ENCODE results near the gene TBX19.
"Not testable (repeated sequence)": the region's sequence is repeated elsewhere in the genome, so short reads cannot be mapped to it uniquely, and the experiment has no call there.

Gene TBX19

DNA sequence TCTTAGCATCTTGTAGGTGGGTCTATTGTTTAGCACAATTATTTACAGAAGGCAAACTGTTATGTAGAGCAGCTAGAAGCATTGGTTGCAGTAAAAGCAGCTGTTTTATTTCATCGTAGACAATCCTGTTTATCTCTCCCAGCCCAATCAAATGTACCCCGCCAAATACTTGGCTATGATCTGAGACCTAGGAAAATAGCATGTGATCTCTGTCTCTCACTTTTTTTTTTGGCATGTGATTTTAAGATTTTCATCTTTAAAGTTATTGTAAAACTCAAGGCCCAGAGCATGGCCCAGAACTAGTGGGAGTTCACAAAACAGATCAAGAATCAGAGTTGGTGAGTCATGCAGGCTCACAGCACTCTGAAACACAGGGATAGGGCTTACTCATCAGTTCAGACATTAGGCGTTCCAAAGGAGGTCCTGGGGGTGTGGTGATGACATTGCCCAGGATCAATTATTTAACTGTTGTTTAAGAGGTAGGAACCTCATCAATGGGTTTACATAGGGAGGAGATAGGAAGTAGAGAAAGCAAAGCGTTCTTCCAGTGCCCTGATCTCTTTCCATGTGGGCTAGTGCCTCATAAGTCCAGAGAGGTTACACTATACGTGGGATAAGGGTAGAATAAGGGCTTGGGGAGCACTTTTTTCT is 40.2 kb downstream of the TBX19 start:
- no peak for DNase-seq (ENCODE audit: low read depth)

DNA sequence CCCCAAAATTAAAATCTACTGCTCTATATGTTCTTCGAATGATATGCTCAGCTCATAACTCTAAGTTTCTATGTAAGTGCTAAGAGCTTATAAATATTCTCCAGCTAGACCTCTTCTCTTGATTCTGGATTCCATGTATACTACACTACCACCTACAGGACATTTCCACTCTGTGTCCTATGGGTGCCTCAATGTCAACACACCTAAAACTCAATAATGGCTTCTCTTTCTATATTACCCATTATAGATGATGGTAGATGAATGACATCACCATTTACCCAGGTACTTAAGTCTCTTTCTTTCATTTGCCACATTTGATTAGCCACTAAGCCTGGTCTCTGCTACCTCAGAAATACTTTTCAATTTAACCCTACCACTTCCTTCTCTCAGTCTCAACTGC is 41.3 kb downstream of the TBX19 start:
- no peak for DNase-seq (ENCODE audit: low read depth)

DNA sequence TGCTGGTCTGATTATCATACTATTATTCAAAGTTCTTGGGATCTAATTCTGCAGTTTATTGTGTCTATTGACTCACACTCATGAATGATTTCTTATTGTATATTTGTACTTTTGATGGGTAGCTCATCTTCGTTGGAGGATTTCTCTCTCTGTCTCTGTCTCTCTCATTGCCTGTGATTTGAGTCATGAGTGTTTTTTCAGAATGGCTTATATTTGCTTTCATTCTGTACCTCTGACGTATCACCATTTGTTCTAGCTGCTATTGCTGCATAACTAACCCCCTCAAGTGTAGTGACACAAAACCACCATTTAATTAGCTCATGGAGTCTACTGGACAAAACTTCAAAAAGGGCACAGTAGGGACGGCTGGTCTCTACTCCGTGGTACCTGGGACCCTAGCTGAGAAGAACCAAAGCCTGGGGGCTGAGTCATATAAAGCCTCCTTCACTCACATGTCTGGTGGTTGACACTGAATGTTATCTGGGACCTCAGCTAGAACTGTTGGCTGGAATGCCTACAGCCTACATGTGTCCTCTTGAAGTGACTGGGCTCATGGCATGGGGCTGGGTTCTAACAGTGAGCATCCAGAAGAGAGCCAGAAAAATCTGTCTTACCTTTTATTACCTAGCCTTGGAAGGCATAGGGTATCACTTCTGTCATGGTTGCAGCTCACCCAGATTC is 44.2 kb downstream of the TBX19 start:
- no peak for DNase-seq (ENCODE audit: low read depth)

DNA sequence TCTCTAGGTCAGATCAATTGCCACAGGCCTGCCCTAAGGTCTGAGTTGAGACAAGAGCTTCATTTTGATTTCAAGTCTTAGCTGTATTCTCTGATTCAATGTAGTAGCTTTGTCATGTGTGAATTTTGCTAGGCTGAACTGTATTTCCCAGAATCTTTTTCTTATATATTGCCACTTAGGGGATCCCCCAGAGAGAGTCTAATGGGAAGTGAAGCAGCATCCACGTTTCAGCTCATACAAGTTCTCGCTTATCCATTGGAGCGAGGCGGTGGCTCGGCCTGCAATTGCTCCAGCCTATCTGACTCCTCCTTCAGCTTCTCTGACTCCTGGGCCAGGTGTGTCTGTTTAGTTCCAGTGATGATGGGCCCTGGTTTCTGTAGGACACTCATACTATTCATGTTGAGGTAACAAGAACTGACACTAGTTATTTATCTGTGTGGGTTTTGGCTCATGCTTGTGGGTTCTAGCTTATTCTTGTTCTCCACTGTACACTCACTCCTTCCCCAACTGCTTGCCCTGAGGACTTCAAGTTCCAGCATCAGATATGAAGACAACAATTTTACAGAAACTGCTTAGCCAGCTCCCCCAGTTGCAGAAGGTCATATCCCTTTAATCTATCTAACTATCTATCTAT is 48.2 kb downstream of the TBX19 start:
- no peak for DNase-seq (ENCODE audit: low read depth)

DNA sequence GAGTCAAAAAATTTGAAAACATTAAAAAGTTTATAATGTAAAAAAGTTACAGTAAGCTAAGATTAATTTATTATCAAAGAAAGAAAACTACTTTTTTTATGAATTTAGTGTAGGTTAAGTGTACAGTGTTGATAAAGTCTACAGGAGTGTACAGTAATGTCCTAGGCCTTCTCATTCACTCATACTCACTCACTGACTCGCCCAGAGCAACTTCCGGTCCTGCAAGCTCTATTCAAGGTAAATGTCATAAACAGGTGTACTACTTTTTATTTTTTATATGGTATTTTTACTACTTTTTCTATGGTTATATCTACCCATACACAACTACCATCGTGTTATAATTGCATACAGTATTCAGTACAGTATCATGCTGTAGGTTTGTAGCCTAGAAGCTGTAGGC is 49.6 kb downstream of the TBX19 start:
- DNase-seq (ENCODE audit: low read depth), result no peak

DNA sequence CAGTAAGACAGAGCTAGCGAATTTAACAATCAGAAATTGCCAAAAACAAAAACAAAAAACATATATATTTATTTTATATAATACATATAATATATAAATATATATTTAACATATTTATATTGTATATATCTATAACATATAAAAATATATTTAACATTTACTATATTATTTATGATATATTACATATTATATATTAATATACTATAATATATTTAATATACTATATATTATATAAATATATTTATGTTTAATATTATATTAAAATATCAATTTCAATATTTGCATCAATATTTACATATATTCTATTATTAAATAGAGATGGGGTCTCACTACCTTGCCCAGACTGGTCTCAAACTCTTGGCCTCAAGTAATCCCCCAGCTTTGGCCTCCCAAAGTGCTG is 50.9 kb downstream of the TBX19 start:
- no peak for DNase-seq (ENCODE audit: low read depth)

DNA sequence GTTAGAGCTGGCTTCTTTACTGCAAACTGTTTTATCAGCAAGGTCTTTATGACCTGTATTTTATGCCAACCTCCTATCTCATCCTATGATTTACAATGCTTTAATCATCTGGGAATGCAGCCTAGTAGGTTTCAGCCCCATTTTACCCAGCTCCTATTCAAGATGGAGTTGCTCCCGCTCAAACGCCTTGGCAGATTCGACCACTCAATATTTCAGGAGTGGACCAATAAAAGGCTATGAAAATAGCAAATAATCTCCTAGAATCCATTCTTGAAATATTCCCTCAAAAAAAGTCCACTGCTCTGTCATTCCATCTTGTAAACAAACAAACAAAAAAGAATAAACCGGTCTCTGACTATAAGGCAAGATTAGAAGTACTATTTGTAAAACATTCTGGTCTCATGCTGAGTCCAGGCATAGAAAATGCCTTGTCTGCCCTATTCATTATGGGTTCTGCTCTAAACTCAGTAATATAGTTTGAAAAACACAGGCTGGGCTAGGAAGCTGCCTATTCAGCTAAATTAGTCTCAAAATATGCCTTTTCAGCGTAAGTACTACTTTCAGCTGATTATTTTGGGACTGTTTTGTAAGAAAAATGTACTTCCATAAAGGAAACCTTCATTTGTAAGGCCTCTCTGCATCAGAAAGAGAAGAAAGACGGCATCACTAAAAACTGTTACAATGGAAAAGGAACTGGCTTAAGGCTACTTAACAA is 53.0 kb downstream of the TBX19 start:
- no peak for DNase-seq (ENCODE audit: low read depth)

DNA sequence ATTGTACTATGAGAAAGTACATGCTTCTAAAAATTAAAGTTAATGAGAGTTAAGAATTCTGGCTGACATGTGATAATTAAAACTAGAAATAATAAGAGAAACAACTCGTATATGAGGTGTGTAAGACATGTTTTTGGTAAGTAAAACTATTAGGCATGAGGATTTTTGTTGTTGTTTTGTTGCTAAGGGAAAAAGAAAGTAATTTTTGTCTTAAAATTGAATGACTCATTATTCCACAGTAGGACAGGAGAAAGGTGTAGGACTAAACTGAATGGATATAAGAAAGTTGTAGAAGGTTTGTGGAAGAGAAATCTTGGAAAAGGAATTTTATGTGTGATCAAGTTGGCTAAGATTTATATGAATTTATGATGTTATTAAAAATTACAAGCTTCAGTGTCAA is 54.8 kb downstream of the TBX19 start:
- DNase-seq (ENCODE audit: low read depth), result no peak

DNA sequence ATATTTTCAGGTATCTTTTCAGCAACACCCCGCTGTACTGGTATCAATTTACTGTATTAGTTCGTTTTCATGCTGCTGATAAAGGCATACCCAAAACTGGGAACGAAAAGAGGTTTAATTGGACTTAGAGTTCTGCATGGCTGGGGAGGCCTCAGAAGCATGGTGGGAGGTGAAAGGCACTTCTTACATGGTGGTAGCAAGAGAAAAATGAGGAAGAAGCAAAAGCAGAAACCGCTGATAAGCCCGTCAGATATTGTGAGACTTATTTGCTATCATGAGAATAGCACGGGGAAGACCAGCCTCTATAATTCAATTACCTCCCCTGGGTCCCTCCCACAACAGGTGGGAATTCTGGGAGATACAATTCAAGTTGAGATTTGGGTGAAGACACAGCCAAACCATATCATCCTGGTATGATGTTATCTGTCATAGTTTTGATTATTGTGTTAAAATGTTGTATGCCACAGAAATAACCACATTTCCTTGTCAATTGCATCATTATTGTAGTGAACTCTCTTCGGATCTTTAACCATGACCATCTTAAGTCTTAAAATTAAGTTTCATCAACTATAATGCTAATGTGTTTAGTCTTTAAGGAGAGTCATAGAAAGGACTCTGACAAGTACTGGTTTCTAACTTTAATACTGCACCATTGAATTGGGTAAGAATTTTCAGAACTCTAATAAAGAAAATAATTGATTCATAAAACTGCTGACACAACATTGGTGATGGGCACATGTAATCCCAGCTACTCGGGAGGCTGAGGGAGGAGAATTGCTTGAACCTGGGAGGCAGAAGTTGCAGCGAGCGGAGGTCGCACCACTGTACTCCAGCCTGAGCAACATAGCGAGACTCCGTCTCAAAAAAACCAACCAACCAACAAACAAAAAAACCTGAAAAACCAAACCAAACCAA is 58.2 kb downstream of the TBX19 start:
- no peak for DNase-seq (ENCODE audit: low read depth)

DNA sequence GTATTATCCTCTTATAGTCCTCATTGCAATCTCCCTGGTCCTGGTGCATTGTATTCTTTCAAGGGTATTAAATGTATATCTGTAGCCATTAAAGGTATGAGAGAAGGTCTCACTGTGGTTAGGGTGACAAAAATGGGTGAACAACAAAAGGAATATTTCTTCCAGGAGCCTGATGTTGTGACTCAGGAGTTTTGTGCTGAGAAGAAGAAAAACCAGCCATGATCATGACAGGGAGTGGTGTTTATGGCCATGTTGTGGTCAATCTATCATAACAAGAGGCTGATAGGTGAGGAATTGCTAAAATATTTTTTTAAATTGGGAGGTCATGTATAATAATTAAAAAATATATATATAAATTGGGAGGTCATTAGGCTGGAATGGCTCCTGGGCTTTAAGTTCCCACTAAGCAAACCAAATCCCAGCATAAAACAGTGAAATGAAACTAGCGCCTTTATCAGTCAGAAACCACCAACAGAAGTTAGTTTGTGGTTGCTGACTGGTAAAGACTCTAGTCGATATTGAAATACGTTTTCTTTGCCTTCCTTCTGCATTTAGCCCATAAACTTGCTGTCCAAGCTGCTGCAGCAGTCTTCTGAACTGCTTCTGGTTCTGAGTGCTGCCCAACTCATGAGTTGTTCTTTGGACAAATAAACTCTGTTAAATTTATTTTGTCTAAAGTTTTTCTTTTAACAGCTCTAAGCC is 60.3 kb downstream of the TBX19 start:
- DNase-seq (ENCODE audit: low read depth), result no peak

DNA sequence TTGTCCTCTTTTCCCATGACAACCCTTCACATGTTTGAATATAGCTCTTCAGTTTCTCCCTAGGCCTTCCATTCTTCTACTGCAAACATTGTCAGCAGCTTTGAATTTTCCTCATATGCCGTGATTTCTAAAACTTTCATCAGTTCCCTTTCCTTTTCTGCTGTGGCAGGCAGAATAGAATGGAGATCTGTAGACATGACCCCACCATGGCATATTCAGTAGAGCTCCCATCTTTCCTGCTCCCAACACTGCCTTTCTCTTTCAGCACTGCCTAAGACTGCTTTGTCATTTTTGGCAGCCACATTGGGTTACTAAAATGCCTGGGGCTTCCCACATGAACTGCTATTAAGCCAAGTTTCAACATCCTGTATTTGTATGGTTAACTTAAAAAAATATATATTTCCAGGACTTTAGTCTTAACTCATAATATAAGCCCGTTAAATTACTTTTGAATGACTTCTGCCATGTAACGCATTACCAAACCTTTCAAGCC is 60.9 kb downstream of the TBX19 start:
- DNase-seq (ENCODE audit: low read depth), result no peak

DNA sequence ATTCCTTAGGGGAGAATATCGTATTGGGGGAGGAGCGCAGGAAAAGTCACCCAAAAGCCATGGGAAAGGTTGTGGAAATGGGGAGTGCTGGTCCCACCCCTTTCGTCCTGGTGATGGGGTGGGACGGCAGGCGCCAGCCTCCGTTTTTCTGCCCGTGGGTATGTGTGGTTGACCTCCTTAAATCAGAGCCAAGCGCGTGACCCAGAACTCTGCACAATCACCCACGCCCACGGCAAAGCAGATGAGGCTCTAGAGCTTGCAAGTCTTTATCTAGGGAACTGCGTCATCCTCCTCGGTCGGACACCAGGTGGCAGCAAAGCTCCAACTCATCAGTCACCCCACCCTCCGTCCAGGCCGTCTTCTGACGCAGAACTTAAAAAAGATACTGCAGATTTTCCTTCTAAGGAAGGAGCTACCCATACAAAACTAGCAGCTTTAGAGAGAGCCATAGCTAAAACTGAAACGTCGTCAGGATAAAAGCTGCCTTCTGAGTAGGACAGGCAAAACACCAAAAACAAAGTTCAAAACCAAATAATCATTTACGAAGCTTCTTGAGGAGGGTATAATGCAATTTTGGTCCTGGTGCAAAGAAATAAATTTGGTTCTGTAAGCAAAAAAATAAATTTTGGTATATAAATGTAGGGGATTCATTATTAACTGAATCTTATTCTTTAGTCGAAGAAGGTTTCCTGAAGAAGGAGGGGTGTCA is 62.0 kb downstream of the TBX19 start:
- DNase-seq (ENCODE audit: low read depth), result peak; percentile 80

DNA sequence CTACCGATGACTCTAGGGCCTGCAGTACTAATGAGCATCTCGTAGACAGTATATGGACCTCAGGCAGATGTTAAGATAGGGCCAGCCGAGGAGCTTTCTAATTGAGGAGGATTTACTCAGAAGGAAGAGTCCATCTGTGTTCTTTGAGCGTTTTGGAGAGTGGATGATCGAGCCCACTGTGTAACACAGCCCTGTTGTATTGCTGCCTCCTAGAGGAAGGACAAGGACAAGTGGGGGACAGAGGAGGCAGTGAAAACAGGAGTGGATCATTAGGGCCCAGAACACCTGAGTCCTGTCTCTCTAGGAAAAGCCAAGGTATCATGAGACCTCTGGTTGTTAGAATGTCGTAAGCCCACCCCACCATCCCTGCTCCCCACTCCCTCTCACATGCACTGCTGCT is 62.9 kb downstream of the TBX19 start:
- no peak for DNase-seq (ENCODE audit: low read depth)

DNA sequence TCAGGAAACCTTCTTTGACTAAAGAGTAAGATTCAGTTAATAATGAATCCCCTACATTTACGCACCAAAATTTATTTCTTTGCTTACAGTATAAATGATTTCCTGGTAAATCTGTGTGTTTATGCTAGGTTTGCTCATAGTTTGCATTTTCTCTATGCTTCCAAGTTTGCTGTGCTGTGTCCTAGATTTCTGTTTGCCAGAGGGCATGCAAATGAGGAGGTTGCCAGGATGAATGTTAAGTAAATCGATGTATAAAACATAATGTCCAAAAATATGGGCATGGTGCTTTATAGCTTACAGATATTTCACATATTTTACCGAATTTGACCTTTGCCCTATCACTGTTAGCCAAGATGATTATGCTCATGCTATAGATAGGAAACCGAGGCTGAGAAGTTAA is 63.8 kb downstream of the TBX19 start:
- DNase-seq (ENCODE audit: low read depth), result no peak

DNA sequence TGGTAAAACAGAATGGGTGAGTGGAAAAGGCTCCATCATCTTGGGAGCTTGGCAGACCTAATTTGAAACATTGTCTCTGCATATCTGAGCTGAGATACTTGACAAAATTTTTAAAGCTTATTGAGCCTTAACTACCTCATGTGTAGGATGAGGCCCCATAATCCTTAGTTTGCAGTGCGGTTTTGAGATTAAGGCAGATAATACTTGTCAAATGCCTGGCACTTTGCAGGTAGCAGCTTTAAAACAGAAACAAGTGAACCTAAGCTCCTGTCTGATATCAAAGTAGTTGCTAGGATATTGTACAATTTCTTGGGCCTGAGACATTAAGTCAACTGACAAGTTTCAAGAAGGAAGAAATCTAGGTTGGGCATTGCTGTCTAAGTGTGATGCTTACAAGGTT is 65.3 kb downstream of the TBX19 start:
- DNase-seq (ENCODE audit: low read depth), result no peak

DNA sequence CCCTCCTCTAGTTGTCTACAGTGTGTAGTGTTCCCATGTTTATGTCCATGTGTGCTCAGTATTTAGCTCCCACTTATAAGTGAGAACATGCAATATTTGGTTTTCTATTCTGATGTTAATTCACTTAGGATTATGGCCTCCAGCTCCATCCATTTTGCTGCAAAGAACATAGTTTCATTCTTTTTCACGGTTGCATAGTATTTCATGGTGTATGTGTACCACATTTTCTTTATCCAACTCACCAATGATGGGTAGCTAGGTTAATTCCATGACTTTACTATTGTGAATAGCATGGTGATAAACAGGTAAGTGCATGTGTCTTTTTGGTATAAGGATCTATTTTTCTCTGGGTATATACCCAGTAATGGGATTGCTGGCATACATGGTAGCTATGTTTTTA is 67.0 kb downstream of the TBX19 start:
- no peak for DNase-seq (ENCODE audit: low read depth)

DNA sequence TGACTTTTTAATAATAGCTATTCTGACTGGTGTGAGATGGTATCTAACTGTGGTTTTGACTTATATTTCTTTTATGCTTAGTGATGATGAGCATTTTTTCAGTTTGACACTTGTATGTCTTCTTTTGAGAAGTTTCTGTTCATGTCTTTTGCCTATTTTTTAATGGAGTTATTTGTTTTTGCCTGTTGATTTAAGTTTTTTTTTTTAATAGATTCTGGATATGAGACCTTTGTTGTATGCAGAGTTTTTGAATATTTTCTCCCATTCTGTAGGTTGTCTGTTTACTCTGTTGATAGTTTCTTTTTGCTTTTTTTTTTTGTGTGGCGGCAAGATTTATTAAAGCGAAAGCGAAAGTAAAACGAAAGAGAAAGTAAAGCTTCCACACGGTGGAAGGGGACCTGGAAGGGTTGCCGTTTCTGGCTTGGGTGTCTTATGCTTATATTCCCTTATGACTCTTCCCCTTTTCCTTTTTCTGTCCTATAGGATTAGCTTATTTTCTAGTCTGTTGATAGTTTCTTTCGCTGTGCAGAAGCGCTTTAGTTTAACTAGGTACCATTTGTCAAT is 67.6 kb downstream of the TBX19 start:
- no peak for DNase-seq (ENCODE audit: low read depth)

DNA sequence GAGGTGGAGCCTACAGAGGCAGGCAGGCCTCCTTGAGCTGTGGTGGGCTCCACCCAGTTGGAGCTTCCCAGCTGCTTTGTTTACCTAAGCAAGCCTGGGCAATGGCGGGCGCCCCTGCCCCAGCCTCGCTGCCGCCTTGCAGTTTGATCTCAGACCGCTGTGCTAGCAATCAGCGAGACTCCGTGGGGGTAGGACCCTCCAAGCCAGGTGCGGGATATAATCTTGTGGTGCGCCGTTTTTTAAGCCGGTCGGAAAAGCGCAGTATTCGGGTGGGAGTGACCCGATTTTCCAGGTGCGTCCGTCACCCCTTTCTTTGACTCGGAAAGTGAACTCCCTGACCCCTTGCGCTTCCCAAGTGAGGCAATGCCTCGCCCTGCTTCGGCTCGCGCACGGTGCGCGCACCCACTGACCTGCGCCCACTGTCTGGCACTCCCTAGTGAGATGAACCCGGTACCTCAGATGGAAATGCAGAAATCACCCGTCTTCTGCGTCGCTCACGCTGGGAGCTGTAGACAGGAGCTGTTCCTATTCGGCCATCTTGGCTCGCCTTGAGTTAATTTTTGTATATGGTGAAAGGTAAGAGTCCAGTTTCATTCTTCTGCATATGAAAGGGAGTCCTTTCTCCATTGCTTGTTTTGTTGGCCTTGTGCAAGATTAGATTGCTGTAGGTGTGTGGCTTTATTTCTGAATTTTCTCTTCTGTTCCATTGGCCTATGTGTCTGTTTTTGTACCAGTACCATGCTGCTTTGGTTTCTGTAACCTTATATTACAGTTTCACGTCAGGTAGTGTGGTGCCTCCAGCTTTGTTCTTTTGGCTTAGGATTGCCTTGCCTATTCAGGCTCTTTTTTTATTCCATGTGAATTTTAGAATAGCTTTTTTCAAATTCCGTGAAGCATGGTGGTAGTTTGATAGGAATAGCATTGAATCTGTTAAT is 73.9 kb downstream of the TBX19 start:
- not testable (repeated sequence) for DNase-seq (ENCODE audit: low read depth)

All from stimulated activated CD8-positive, alpha-beta memory T cell treated with anti-CD3 and anti-CD28 coated beads, Interleukin-12 subunit alpha, Interleukin-12 subunit beta, amount 100 ng/mL, for 4 hours (primary cell).